A673 (cell line): ENCODE data around the gene P2RX2. TPM values are rescaled to one million over a fixed set of nuclear protein-coding genes. Genes with fewer than 3 reads are reported as not detected.

ENCODE experiments used
- BruUV-seq: library from RNA; stranded (reverse); fragments of 400-500 nt; replicated peaks from 2 replicates; lab custom pipeline; 2021; lab: Mats Ljungman, UMichigan
- CTCF ChIA-PET: fragments of 300-600 bp; sonication (Branson Sonifier 250); formaldehyde crosslinking; loops from one replicate; lab custom pipeline; 2022; ENCODE audit warnings: antibody characterized with exemption; lab: Charles Lee
- POLR2A ChIA-PET: fragments of 300-600 bp; sonication (Branson Sonifier 250); formaldehyde crosslinking; loops from one replicate; lab custom pipeline; 2022; ENCODE audit warnings: antibody characterized with exemption; ENCODE audit not compliant: low non-redundant PET; lab: Charles Lee
- DNase-seq: peaks from one replicate; pipeline ENCODE4 v3.0.0-alpha.2; 2015; ENCODE audit warnings: low spot score
- H3K27ac ChIP-seq: fragments of 200-600 bp; sonication (generic); 2 replicates; pipeline ENCODE4 v1.5.1; 2016; ENCODE audit warnings: mixed run types, low read depth, mild to moderate bottlenecking, mixed read lengths, antibody characterized with exemption, low read length; ENCODE audit not compliant: poor library complexity, severe bottlenecking
- H3K27me3 ChIP-seq: fragments of 200-600 bp; sonication (generic); replicated peaks from 2 replicates; pipeline ENCODE4 v1.6.1; 2017; ENCODE audit warnings: mixed run types, low read depth, mild to moderate bottlenecking, mixed read lengths, antibody characterized with exemption, low read length; ENCODE audit not compliant: insufficient read depth, poor library complexity
- H3K36me3 ChIP-seq: fragments of 200-600 bp; sonication (generic); 2 replicates; pipeline ENCODE4 v1.6.1; 2016; ENCODE audit warnings: mixed run types, mild to moderate bottlenecking, mixed read lengths, antibody characterized with exemption, low read length; ENCODE audit not compliant: insufficient read depth, poor library complexity, severe bottlenecking
- H3K4me1 ChIP-seq: fragments of 200-600 bp; sonication (generic); 2 replicates; pipeline ENCODE4 v1.6.1; 2017; ENCODE audit warnings: mixed run types, mild to moderate bottlenecking, mixed read lengths, antibody characterized with exemption, low read length; ENCODE audit not compliant: insufficient read depth, poor library complexity, severe bottlenecking
- H3K4me3 ChIP-seq: fragments of 200-600 bp; sonication (generic); 2 replicates; pipeline ENCODE4 v1.5.1; 2016; ENCODE audit warnings: low read depth, mixed run types, mild to moderate bottlenecking, mixed read lengths, low read length; ENCODE audit not compliant: poor library complexity, severe bottlenecking
- H3K9me3 ChIP-seq: fragments of 200-600 bp; sonication (generic); 2 replicates; pipeline ENCODE4 v1.6.1; 2016; ENCODE audit warnings: mixed run types, low read depth, mild to moderate bottlenecking, mixed read lengths, antibody characterized with exemption, low read length; ENCODE audit not compliant: poor library complexity, severe bottlenecking
- CTCF ChIP-seq: fragments of 300-800, 200-600 bp; sonication (generic); conservative IDR thresholded peaks from 2 replicates; pipeline ENCODE4 v1.5.1; 2017; ENCODE audit warnings: low read depth, mild to moderate bottlenecking, antibody characterized with exemption, low read length, moderate library complexity, mixed read lengths
- EZH2 ChIP-seq: fragments of 200-600 bp; sonication (generic); IDR thresholded peaks from 2 replicates; pipeline ENCODE4 v1.6.1; 2017; ENCODE audit warnings: borderline replicate concordance, low read depth, mild to moderate bottlenecking, mixed read lengths, antibody characterized with exemption, low read length; ENCODE audit not compliant: poor library complexity, severe bottlenecking
- intact Hi-C: fragments of 100-400 bp; cut with micrococcal nuclease; formaldehyde crosslinking; loops from one replicate; pipeline ENCODE4 v1.10.0; 2022; ENCODE audit not compliant: unreplicated experiment
- total RNA-seq: library from RNA; stranded (reverse); gene quantifications from 2 replicates; pipeline ENCODE4 v1.2.3, GENCODE V29; 2021

Gene P2RX2
- total RNA-seq, 1 experiment from 2014 or later = not detected

GRCh38 chr12:132633901-132634300 lies 15.3 kb downstream of the P2RX2 start:
- no peak for DNase-seq
- Histone ChIP-seq H3K4me3 (no peak overlapping the region), H3K36me3 (peaks cover 98% of the 10 kb centered on the region), H3K9me3 (no peaks in the 10 kb centered on the region), H3K27ac (no peak overlapping the region), H3K27me3 (no peaks in the 10 kb centered on the region), H3K4me1 (no peaks in the 10 kb centered on the region)
- ChIA-PET POLR2A (no interaction called here), CTCF (interaction anchor here (1.1 kb wide), 1 partner anchor 19 kb away, joined by 4 read pairs; no protein-coding TSS in a partner anchor)
- intact Hi-C loops = no loop called here
- no TSS peak for BruUV-seq
- TF ChIP-seq EZH2 (no peak), CTCF (no peak)

GRCh38 chr12:132634411-132634990 lies 15.9 kb downstream of the P2RX2 start:
- CTCF ChIA-PET = no interaction called here
- no peak for TF ChIP-seq EZH2
- no peak for TF ChIP-seq CTCF

GRCh38 chr12:132635076-132635955 lies 16.7 kb downstream of the P2RX2 start:
- Histone ChIP-seq H3K9me3 (no peaks in the 10 kb centered on the region), H3K4me3 (no peak overlapping the region), H3K4me1 (no peaks in the 10 kb centered on the region), H3K27ac (no peak overlapping the region), H3K27me3 (no peaks in the 10 kb centered on the region), H3K36me3 (peaks cover 86% of the 10 kb centered on the region)
- ChIA-PET POLR2A (no interaction called here), CTCF (no interaction called here)
- TF ChIP-seq CTCF (no peak), EZH2 (no peak)
- DNase-seq = no peak
- BruUV-seq = no TSS peak
- intact Hi-C loops = loop anchor here (5.0 kb wide), 1 partner anchor 42 kb away; no protein-coding TSS in a partner anchor

More at GRCh38 chr12:132634411-132634990, 15.9 kb downstream of the P2RX2 start:
- Histone ChIP-seq H3K36me3 (peaks cover 94% of the 10 kb centered on the region), H3K27ac (no peak overlapping the region), H3K27me3 (no peaks in the 10 kb centered on the region), H3K9me3 (no peaks in the 10 kb centered on the region), H3K4me1 (no peaks in the 10 kb centered on the region), H3K4me3 (no peak overlapping the region)
- intact Hi-C loops = no loop called here
- BruUV-seq = no TSS peak
- POLR2A ChIA-PET = no interaction called here
- no peak for DNase-seq
